Small intestine (tissue), 7 donors: ENCODE results near the gene GPER1. TPM values are rescaled to one million over a fixed set of nuclear protein-coding genes. Genes with fewer than 3 reads are reported as not detected.

Source experiments
- DNase-seq, 2 donors: peaks; one replicate each; pipeline versions ENCODE4 v3.0.0 to v3.0.0-alpha.2; 2013
- FAIRE-seq: peaks from 2 replicates; lab custom pipeline; 2012; peaks lifted over from hg19 to GRCh38; lab: Jason Lieb, UNC
- H3K27ac ChIP-seq, 3 donors: one replicate each; pipeline ENCODE4 v1.5.1; 2013; ENCODE audit warnings: low read length in 2 of 3, mild to moderate bottlenecking in 2 of 3, control low read depth in 1 of 3, inconsistent platforms in 1 of 3, low read depth in 1 of 3, moderate library complexity in 1 of 3
- H3K27me3 ChIP-seq, 3 donors: one replicate each; pipeline ENCODE4 v1.6.1; 2013; ENCODE audit warnings: low read length in 3 of 3, inconsistent platforms in 1 of 3; ENCODE audit not compliant: control insufficient read depth in 3 of 3, insufficient read depth in 3 of 3
- H3K36me3 ChIP-seq, 3 donors: one replicate each; pipeline ENCODE4 v1.6.1; 2013; ENCODE audit warnings: low read length in 3 of 3, inconsistent platforms in 1 of 3, low read depth in 1 of 3, mild to moderate bottlenecking in 1 of 3, moderate library complexity in 1 of 3; ENCODE audit not compliant: control insufficient read depth in 3 of 3, insufficient read depth in 2 of 3
- H3K4me1 ChIP-seq, 3 donors: one replicate each; pipeline ENCODE4 v1.6.1; 2013; ENCODE audit warnings: low read length in 2 of 3, inconsistent platforms in 1 of 3, low read depth in 1 of 3, mild to moderate bottlenecking in 1 of 3, moderate library complexity in 1 of 3; ENCODE audit not compliant: control insufficient read depth in 3 of 3, insufficient read depth in 2 of 3
- H3K4me3 ChIP-seq, 3 donors: one replicate each; pipeline ENCODE4 v1.5.1; 2013; ENCODE audit warnings: low read length in 3 of 3, control low read depth in 1 of 3, inconsistent platforms in 1 of 3, low read depth in 1 of 3, mild to moderate bottlenecking in 1 of 3, moderate library complexity in 1 of 3
- H3K9me3 ChIP-seq, 2 donors: one replicate each; pipeline ENCODE4 v1.6.1; 2013; ENCODE audit warnings: low read depth in 1 of 2, low read length in 1 of 2; ENCODE audit not compliant: control insufficient read depth in 2 of 2, insufficient read depth in 1 of 2
- WGBS, 3 donors: extraction: QIAGEN DNeasy Blood & Tissue Kit; methylation state at CpG; one replicate each; pipeline ENCODE4 v1.1.7; 2013; 5-methylcytosine and 5-hydroxymethylcytosine counted together
- polyA plus RNA-seq, 4 donors: library from polyadenylated mRNA; stranded (reverse) in 3 of 4; unstranded in 1 of 4; fragments of 200-250 nt in 3 of 4; fragments of 120-200 nt in 1 of 4; gene quantifications; one replicate each; pipeline versions ENCODE4 v1.2.1 to v1.2.3, GENCODE V29; 2013
- donor health status: healthy with polysubstance abuse.
- donor health status: control.
- donor health status: control.
- donor health status: Bipolar disorder and iron deficiency.
- donor health status: healthy.

GPER1 gene
- polyA plus RNA-seq, 4 donors: 0.54 to 4.7 (median 0.99) TPM

DNA sequence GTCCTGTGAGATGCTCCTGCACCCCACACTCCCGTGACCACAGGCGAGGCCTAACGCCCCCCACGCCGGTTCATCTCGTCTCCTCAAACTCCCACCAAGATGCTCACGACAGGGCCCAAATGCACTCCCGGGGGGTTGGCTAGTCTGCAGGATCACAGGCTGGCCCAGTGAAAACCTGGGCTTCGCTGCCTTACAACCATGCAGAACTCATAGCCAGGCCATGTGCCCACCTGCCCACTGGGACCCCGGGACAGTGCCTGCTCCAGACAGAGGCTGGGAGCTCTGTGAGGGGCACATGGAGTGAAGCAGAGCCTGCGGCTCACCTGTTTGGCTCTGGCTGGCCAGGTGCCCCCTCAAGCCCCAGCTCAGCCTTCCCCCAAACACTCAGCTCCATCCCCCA lies 9.4 kb upstream of the GPER1 start:
- peaks cover 0 to 16% (median 0%) of the 10 kb centered on the region in 3 donors for H3K36me3 ChIP-seq
- no peak for DNase-seq
- H3K27me3 ChIP-seq: no peaks in the 10 kb centered on the region
- no peaks in the 10 kb centered on the region for H3K4me1 ChIP-seq
- H3K27ac ChIP-seq: no peak overlapping the region
- FAIRE-seq: no peak
- H3K9me3 ChIP-seq: no peaks in the 10 kb centered on the region
- WGBS, 3 donors: 92 to 96% (median 95%) methylated on average over 11 of the region's 11 CpGs
- H3K4me3 ChIP-seq: no peak overlapping the region

DNA sequence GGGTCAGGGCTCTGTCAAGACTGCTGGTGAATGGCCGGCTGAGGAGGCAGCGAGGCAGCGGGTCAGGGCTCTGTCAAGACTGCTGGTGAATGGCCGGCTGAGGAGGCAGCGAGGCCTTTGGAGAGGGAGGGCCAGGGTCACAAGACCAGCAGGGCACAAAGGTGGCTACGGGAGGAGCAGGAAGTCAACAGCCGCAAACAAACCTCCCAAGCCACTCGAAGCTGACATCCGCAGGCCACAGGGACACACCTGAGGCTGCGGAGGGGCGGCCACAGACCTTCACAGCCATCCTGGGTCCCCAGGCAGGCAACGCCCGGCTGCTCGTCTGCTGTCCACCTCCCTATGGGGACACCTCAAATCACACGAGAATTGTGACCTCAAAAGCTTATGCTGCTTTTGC lies 8.9 kb upstream of the GPER1 start:
- no peak for FAIRE-seq
- Histone ChIP-seq H3K27ac (no peak overlapping the region), H3K4me3 (no peak overlapping the region), H3K36me3 (peaks cover 0 to 19% (median 0%) of the 10 kb centered on the region in 3 donors), H3K4me1 (no peaks in the 10 kb centered on the region), H3K9me3 (no peaks in the 10 kb centered on the region), H3K27me3 (no peaks in the 10 kb centered on the region)
- peak in 1 of 2 donors; percentile 22 for DNase-seq
- 79 to 88% (median 85%) methylated on average over 14 to 15 of the region's 15 CpGs for WGBS, 3 donors

DNA sequence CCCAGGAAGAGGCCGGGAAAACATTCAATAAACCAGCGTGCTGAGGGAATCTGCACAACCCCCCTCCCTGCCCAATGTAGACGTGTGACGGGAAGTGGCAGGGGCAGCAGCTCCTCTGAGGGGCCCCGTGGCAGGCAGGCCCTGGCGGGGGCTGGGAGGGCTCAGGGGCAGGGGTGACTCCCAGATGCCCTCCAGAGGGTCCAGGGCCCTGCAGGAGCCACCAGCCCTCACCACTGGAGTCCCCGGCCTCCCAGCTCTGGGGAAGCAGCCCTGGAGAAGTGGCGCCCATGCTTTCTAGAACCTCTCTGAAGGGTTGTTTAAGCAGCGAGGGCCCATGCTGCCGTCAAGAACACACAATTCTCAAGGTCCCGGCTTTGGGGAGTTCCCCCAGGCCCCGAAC lies 8.4 kb upstream of the GPER1 start:
- H3K4me3 ChIP-seq: no peak overlapping the region
- peaks cover 0 to 25% (median 0%) of the 10 kb centered on the region in 3 donors for H3K36me3 ChIP-seq
- 85 to 93% (median 86%) methylated on average over 12 of the region's 12 CpGs for WGBS, 3 donors
- H3K27ac ChIP-seq: no peak overlapping the region
- no peak for DNase-seq
- no peaks in the 10 kb centered on the region for H3K9me3 ChIP-seq
- no peaks in the 10 kb centered on the region for H3K4me1 ChIP-seq
- no peaks in the 10 kb centered on the region for H3K27me3 ChIP-seq
- FAIRE-seq: no peak

DNA sequence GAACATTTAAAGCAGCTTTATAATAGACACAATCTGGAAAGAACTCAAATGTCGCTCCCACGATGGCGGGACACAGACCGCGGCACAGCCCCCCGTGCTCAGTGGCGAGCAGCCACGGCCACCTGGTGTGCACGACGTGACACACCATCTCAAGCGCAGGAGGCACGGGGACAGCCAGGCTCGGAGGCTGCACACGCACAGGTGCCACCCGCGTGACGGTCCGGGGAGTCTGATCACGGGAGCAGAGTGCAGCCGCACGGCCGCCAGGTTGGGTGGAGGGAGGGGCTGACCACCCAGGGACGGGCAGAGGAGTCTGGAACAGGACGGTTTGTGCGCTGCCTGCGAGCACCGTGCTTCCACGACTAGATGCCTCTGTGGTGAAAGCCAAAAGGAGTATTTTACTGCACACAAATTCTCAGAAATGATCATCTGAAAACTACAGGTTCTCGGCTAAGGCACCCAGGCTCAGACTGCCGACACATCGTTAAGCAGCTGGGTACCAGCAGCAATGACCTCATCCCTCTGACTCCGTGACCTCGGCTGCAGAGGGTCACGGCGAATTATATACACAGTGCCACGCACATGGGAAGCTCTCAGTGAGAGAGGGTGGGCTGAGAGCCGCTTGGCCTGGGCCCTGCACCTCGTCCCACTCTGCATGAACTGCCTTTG lies 7.5 kb upstream of the GPER1 start:
- H3K36me3 ChIP-seq: peaks cover 0 to 32% (median 0%) of the 10 kb centered on the region in 3 donors
- no peaks in the 10 kb centered on the region for H3K4me1 ChIP-seq
- no peak for DNase-seq
- no peak for FAIRE-seq
- 90 to 95% (median 92%) methylated on average over 38 of the region's 38 CpGs for WGBS, 3 donors
- no peak overlapping the region for H3K27ac ChIP-seq
- H3K9me3 ChIP-seq: no peaks in the 10 kb centered on the region
- no peak overlapping the region for H3K4me3 ChIP-seq
- no peaks in the 10 kb centered on the region for H3K27me3 ChIP-seq

DNA sequence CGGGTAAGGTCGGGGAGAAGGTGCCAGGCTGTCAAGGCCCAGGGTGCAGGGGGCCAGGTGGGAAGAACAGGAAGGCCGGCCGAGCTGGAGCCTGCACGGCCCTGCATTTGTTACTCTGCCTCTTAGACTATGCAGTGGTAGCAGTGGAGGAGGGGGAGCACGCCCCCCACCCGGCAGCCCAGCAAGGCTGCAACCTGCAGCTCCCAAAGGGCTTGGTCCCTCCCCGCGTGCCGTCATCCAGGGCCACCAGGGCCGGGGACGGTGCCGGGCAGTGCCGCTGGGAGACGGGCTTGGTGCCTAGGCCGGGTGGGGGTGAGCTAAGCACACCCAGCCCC lies 7.0 kb upstream of the GPER1 start:
- no peak overlapping the region for H3K4me3 ChIP-seq
- no peaks in the 10 kb centered on the region for H3K9me3 ChIP-seq
- H3K27me3 ChIP-seq: no peaks in the 10 kb centered on the region
- FAIRE-seq (no peak), DNase-seq (no peak)
- peaks cover 0 to 32% (median 0%) of the 10 kb centered on the region in 3 donors for H3K36me3 ChIP-seq
- no peaks in the 10 kb centered on the region for H3K4me1 ChIP-seq
- H3K27ac ChIP-seq: no peak overlapping the region
- WGBS, 3 donors: 91 to 96% (median 94%) methylated on average over 12 to 16 of the region's 16 CpGs

DNA sequence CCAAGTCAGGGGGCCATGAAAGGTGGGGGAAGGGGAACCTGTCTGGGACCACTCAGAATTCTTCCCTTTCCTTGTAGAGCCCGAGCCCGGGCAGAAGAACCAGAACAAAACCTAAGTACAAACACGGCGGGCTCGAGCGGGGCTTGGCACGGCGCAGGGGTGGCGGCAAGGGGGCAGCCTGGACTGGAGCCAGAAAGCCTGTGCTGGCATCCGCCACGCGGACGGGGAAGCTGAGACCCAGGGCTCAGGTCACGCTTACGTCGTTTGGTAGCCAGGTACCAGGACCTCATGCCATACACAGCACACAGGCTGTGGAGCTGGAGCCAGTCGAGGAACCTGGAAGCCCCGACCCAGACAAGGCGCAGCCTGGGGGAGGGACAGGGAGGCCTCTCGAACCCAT lies 6.6 kb upstream of the GPER1 start:
- no peaks in the 10 kb centered on the region for H3K9me3 ChIP-seq
- FAIRE-seq (no peak), DNase-seq (no peak)
- WGBS, 3 donors: 90 to 94% (median 93%) methylated on average over 20 of the region's 20 CpGs
- no peak overlapping the region for H3K27ac ChIP-seq
- no peak overlapping the region for H3K4me3 ChIP-seq
- no peaks in the 10 kb centered on the region for H3K27me3 ChIP-seq
- H3K4me1 ChIP-seq: peaks cover 0 to under 1% (median 0%) of the 10 kb centered on the region in 3 donors
- peaks cover 0 to 32% (median 0%) of the 10 kb centered on the region in 3 donors for H3K36me3 ChIP-seq

DNA sequence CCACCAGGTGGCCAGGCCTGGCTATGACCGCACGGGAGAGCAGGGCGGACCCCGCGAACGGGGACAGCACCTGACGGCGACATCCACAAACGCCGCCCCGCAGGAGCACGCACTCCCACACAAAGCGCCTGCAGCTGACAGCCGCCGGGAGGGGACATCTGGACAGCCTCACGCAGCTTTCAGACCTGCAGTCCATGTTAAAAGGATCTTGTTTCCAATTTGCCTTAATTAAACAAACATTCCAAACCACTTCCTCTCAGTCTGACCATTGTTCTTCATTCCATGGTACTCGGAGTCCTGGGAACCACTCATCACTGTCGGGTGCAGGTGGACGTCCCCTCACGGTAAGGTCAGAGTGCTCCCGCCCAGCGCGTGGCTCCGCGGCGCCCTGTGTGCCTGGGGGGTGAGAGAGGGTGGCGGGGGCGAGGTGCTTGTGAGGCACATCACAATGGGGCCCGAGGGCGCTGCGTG lies 5.9 kb upstream of the GPER1 start:
- no peak for FAIRE-seq
- DNase-seq: no peak
- no peaks in the 10 kb centered on the region for H3K9me3 ChIP-seq
- H3K36me3 ChIP-seq: peaks cover 0 to 32% (median 0%) of the 10 kb centered on the region in 3 donors
- 79 to 89% (median 87%) methylated on average over 31 of the region's 31 CpGs for WGBS, 3 donors
- H3K4me3 ChIP-seq: no peak overlapping the region
- H3K27me3 ChIP-seq: no peaks in the 10 kb centered on the region
- no peak overlapping the region for H3K27ac ChIP-seq
- peaks cover 0 to 6% (median 0%) of the 10 kb centered on the region in 3 donors for H3K4me1 ChIP-seq

DNA sequence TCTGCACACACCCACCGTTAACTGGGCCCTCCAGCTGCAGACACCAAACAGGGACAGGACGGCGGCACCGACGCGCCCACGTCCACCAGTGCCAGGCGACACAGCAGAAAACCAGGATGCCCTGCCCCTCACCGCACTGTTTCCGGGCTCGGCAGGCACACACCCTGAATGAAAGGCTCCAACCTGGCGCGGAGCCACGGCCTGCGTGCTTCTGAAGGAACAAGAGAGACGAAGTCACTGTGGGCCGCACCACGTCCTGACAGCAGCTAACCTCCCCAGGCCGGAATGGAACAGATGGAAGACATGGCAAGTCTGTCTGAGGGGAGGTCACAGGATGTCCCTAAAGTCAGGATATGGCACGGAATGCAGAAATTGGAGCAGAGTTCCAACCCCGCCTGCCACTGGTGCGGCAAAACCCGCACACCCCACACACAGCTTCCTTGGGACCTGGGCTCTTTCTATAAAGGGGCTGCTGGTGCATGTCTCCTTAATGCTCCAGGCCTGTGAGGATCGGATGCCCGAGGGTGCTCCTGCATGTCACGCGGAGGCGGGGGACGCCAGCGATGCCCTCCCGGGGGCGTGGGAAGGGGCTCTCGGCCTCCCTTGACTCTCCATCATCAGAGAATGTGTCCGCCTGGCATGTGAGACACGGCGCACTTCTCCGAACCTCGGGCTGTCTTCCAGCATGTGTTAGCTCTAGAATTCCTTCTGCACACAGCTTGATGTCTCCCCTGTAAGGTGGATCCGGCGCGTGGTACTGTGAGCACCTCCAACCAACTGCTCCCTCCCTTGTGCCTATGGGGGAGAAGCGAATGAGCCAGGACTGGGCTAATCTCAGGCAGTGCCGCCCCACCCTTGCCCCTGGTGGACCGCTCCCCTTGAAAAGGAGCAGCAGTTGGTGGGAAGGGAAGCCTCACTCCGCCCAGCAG lies 3.9 kb upstream of the GPER1 start:
- 87 to 88% (median 88%) methylated on average over 40 to 45 of the region's 45 CpGs for WGBS, 3 donors
- peaks cover 0 to 11% (median 0%) of the 10 kb centered on the region in 3 donors for H3K4me1 ChIP-seq
- no peak overlapping the region for H3K27ac ChIP-seq
- peaks cover 0 to 28% (median 0%) of the 10 kb centered on the region in 3 donors for H3K36me3 ChIP-seq
- no peaks in the 10 kb centered on the region for H3K9me3 ChIP-seq
- DNase-seq (no peak), FAIRE-seq (no peak)
- no peaks in the 10 kb centered on the region for H3K27me3 ChIP-seq
- no peak overlapping the region for H3K4me3 ChIP-seq
